Right lobe of liver (tissue), 4 donors: ENCODE data around the gene UBN1.

ENCODE experiments used
- CTCF ChIP-seq, 4 donors: fragments of 200-600 bp in 3 of 4; fragments of 450-650 bp in 1 of 4; IDR thresholded peaks; one replicate each; pipeline versions ENCODE4 v1.5.1 to v1.8.0; 2016 to 2022; ENCODE audit warnings: antibody characterized with exemption in 4 of 4, mild to moderate bottlenecking in 2 of 4
- POLR2A ChIP-seq: fragments of 450-650 bp; IDR thresholded peaks from one replicate; pipeline ENCODE4 v1.6.1; 2017; ENCODE audit warnings: antibody characterized with exemption, mild to moderate bottlenecking
- donor health status: DM: no; HTN: no; CAD: no.
- donor health status: DM: no; HTN: no; CAD: no.
- donor health status: DM: no; HTN: yes; CAD: no.

- TF ChIP-seq CTCF (IDR thresholded peaks at IDR 0.05) (no peak), POLR2A (no peak)
These were observed 50.0 kb downstream of the UBN1 start for GRCh38 chr16:4897328-4897727.
